Suprapubic skin (tissue), 4 donors: ENCODE data around the gene TNS3. TPM values are rescaled to one million over a fixed set of nuclear protein-coding genes. Genes with fewer than 3 reads are reported as not detected.
"Not testable (repeated sequence)": the region's sequence is repeated elsewhere in the genome, so short reads cannot be mapped to it uniquely, and the experiment has no call there.

ENCODE experiments used
- DNase-seq, 2 donors: peaks; one replicate each; pipeline ENCODE4 v3.0.0-alpha.2; 2019; ENCODE audit warnings: low spot score in 2 of 2
- H3K27ac ChIP-seq: fragments of 200-600 bp; sonication (generic); one replicate; pipeline ENCODE4 v1.5.1; 2019
- H3K27me3 ChIP-seq: fragments of 200-600 bp; sonication (generic); one replicate; pipeline ENCODE4 v1.5.1; 2019
- H3K36me3 ChIP-seq: fragments of 200-600 bp; sonication (generic); one replicate; pipeline ENCODE4 v1.5.1; 2019
- H3K4me1 ChIP-seq: fragments of 200-600 bp; sonication (generic); one replicate; pipeline ENCODE4 v1.5.1; 2019
- H3K4me3 ChIP-seq: fragments of 200-600 bp; sonication (generic); one replicate; pipeline ENCODE4 v1.5.1; 2019; ENCODE audit warnings: mild to moderate bottlenecking
- H3K9me3 ChIP-seq: fragments of 200-600 bp; sonication (generic); one replicate; pipeline ENCODE4 v1.5.1; 2019
- EP300 ChIP-seq: sonication (generic); formaldehyde crosslinking; IDR thresholded peaks from one replicate; pipeline ENCODE4 v1.6.1; 2017; ENCODE audit warnings: antibody characterized with exemption
- POLR2A ChIP-seq, 2 donors: fragments of 450-650 bp; IDR thresholded peaks; one replicate each; pipeline ENCODE4 v1.6.1; 2017; ENCODE audit warnings: antibody characterized with exemption in 2 of 2, mild to moderate bottlenecking in 2 of 2, moderate library complexity in 2 of 2
- POLR2AphosphoS5 ChIP-seq, 3 donors: sonication (generic); formaldehyde crosslinking; IDR thresholded peaks; one replicate each; pipeline ENCODE4 v1.6.1; 2017; ENCODE audit warnings: antibody characterized with exemption in 3 of 3
- WGBS: methylation state at CpG from one replicate; pipeline ENCODE4 v1.1.5; 2018; 5-methylcytosine and 5-hydroxymethylcytosine counted together
- total RNA-seq, 4 donors: library from RNA; depleted of rRNA; stranded (reverse); fragments of >200 nt; gene quantifications; one replicate each; pipeline ENCODE4 v1.1.0, GENCODE V29; 2016
- TF ChIP-seq, protein P1 (sequence below), 2 donors: fragments of 200-600 bp in 1 of 2; fragments of 450-650 bp in 1 of 2; sonication (generic) in 1 of 2; IDR thresholded peaks; one replicate each; pipeline ENCODE4 v1.5.1; 2016 to 2019; ENCODE audit warnings: antibody characterized with exemption in 2 of 2, mild to moderate bottlenecking in 1 of 2, moderate library complexity in 1 of 2

Gene TNS3
- total RNA-seq, 4 donors from 2014 or later = 14.3 to 53.0 (median 31.9) TPM

DNA sequence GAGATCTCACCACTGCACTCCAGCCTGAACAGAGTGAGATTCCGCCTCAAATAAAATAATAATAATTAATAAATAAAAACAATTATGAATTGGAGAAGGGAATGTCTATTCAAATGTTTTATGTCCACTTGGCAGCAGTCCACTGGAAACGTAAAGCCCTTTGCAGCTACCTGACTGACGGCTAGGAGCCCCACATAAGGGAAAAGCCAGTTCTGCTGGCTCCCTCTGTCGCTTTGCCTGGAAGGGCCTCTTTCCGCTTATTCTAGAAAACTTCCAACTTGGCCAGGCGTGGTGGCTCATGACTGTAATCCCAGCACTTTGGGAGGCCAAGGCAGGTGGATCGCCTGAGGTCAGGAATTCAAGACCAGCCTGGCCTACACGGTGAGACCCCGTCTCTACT lies 6.1 kb upstream of the TNS3 start:
- Histone ChIP-seq H3K27ac (no peak overlapping the region), H3K27me3 (no peaks in the 10 kb centered on the region), H3K9me3 (no peaks in the 10 kb centered on the region), H3K4me3 (no peak overlapping the region), H3K36me3 (no peaks in the 10 kb centered on the region), H3K4me1 (peaks cover 34% of the 10 kb centered on the region)
- no peak for DNase-seq
- WGBS = 86% methylated on average over 9 of the region's 9 CpGs
- no peak for TF ChIP-seq POLR2AphosphoS5 (IDR thresholded peaks at IDR 0.05)
- TF ChIP-seq POLR2A (IDR thresholded peaks at IDR 0.05) = no peak
- TF ChIP-seq EP300 = no peak
- TF ChIP-seq, protein P1, sequence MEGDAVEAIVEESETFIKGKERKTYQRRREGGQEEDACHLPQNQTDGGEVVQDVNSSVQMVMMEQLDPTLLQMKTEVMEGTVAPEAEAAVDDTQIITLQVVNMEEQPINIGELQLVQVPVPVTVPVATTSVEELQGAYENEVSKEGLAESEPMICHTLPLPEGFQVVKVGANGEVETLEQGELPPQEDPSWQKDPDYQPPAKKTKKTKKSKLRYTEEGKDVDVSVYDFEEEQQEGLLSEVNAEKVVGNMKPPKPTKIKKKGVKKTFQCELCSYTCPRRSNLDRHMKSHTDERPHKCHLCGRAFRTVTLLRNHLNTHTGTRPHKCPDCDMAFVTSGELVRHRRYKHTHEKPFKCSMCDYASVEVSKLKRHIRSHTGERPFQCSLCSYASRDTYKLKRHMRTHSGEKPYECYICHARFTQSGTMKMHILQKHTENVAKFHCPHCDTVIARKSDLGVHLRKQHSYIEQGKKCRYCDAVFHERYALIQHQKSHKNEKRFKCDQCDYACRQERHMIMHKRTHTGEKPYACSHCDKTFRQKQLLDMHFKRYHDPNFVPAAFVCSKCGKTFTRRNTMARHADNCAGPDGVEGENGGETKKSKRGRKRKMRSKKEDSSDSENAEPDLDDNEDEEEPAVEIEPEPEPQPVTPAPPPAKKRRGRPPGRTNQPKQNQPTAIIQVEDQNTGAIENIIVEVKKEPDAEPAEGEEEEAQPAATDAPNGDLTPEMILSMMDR (IDR thresholded peaks at IDR 0.05) = no peak

DNA sequence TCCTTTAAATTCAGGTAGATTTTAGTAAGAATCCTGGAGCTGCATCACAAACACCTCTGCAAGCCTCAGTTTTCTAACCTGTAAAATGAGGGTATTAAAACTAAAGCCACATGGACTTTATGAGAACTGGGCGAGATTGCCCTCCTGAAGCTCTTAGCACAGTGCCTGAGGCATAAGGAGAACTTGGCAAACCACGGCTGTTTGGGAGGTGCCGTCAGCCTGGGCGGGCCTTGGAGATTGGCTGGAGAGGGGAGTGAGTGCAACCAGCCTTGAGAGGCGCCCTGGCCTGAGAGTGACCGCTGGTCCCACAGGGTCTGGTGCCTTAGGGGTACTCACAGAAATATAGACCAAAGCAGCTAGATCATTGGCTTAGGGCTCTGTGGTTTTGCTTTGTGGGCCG lies 5.4 kb upstream of the TNS3 start:
- DNase-seq = peak in 1 of 2 donors; percentile 70
- H3K4me3 ChIP-seq = no peak overlapping the region
- no peak for TF ChIP-seq POLR2AphosphoS5 (IDR thresholded peaks at IDR 0.05)
- no peak for TF ChIP-seq POLR2A (IDR thresholded peaks at IDR 0.05)
- no peak for TF ChIP-seq EP300
- TF ChIP-seq, protein P1 (IDR thresholded peaks at IDR 0.05) = no peak
- no peaks in the 10 kb centered on the region for H3K27me3 ChIP-seq
- WGBS = 52% methylated on average over 7 of the region's 7 CpGs
- H3K36me3 ChIP-seq = no peaks in the 10 kb centered on the region
- H3K27ac ChIP-seq = no peak overlapping the region
- peaks cover 39% of the 10 kb centered on the region for H3K4me1 ChIP-seq
- H3K9me3 ChIP-seq = no peaks in the 10 kb centered on the region

DNA sequence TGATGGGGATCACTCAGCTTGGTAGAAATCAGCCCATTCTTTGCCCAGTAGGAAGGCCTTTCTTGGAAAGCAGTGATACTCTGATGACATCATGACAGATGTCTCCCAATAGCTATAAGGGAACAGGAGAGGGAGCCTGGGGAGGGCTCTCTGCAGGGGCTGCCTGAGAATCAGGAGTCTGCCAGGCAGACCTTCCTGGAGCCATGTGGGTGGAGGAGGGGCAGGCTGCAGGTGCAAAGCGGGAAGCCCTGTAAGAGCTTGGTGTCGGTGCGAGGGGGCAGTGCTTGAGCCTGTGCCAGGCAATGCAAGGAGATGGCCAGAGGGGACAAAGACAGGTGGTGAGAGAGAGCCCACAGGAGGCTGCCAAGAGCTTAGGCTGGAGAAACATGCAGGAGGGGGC lies 5.0 kb upstream of the TNS3 start:
- 58% methylated on average over 3 of the region's 3 CpGs for WGBS
- Histone ChIP-seq H3K27ac (no peak overlapping the region), H3K9me3 (no peaks in the 10 kb centered on the region)

DNA sequence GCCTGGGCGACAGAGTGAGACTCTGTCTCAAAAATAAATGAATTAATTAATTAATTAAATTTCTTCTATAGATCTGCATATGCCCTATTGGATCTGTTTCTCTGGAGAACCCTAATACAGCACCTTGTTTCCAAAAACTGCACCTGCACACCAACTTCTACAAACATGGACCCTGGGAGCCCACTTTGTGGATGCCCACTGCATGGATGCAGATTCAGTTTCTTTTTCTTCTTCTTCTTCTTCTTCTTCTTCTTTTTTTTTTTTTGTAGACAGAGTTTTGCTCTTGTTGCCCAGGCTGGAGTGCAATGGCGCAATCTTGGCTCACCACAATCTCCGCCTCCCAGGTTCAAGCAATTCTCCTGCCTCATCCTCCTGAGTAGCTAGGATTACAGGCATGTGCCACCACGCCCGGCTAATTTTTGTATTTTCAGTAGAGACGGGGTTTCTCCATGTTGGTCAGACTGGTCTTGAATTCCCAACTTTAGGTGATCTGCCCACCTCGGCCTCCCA lies 4.3 kb upstream of the TNS3 start:
- not testable (repeated sequence) for H3K36me3 ChIP-seq, H3K27ac ChIP-seq, H3K4me3 ChIP-seq, DNase-seq, H3K9me3 ChIP-seq
- Histone ChIP-seq H3K27me3 (peaks cover 10% of the 10 kb centered on the region), H3K4me1 (peaks cover 34% of the 10 kb centered on the region)
- 89% methylated on average over 7 of the region's 7 CpGs for WGBS

More for the DNA sequence above, 5.0 kb upstream of the TNS3 start:
- Histone ChIP-seq H3K4me1 (peaks cover 39% of the 10 kb centered on the region), H3K27me3 (peaks cover 4% of the 10 kb centered on the region), H3K36me3 (no peaks in the 10 kb centered on the region), H3K4me3 (no peak overlapping the region)
- TF ChIP-seq EP300 = no peak
- TF ChIP-seq, protein P1 (IDR thresholded peaks at IDR 0.05) = no peak
- TF ChIP-seq POLR2A (IDR thresholded peaks at IDR 0.05) = no peak
- TF ChIP-seq POLR2AphosphoS5 (IDR thresholded peaks at IDR 0.05) = no peak
- no peak for DNase-seq

DNA sequence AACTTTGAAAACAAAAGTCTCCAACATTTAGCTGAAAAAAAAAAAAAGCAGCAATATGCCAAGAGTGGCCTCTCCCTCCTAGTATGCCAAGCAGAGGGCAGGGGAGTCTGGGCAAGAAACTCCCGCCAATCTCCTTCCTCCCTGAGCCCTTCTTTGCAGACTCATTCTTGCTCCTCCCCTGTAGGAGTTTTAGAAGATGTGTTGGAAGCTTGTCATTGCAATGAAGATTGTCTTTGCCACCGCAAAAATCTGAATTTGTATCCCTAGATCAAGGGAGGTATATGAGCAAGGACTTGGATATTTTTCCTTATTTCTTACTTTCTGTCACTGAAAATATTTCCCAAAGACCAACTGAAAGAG lies 2.6 kb upstream of the TNS3 start:
- H3K27ac ChIP-seq = no peak overlapping the region
- 69% methylated on average over 2 of the region's 2 CpGs for WGBS
- no peaks in the 10 kb centered on the region for H3K9me3 ChIP-seq
- DNase-seq = no peak
- TF ChIP-seq POLR2AphosphoS5 (IDR thresholded peaks at IDR 0.05) (no peak), EP300 (no peak), POLR2A (IDR thresholded peaks at IDR 0.05) (no peak)
- TF ChIP-seq, protein P1 (IDR thresholded peaks at IDR 0.05) = no peak
- no peaks in the 10 kb centered on the region for H3K36me3 ChIP-seq
- H3K4me1 ChIP-seq = peaks cover 50% of the 10 kb centered on the region
- no peak overlapping the region for H3K4me3 ChIP-seq
- H3K27me3 ChIP-seq = peaks cover 13% of the 10 kb centered on the region
